ENCODE measurements around the gene DNASE1L3.

DNASE1L3 gene

GRCh38 chr3:58200846-58201355, 9.9 kb downstream of the DNASE1L3 start:
- TF ChIP-seq, protein P1, sequence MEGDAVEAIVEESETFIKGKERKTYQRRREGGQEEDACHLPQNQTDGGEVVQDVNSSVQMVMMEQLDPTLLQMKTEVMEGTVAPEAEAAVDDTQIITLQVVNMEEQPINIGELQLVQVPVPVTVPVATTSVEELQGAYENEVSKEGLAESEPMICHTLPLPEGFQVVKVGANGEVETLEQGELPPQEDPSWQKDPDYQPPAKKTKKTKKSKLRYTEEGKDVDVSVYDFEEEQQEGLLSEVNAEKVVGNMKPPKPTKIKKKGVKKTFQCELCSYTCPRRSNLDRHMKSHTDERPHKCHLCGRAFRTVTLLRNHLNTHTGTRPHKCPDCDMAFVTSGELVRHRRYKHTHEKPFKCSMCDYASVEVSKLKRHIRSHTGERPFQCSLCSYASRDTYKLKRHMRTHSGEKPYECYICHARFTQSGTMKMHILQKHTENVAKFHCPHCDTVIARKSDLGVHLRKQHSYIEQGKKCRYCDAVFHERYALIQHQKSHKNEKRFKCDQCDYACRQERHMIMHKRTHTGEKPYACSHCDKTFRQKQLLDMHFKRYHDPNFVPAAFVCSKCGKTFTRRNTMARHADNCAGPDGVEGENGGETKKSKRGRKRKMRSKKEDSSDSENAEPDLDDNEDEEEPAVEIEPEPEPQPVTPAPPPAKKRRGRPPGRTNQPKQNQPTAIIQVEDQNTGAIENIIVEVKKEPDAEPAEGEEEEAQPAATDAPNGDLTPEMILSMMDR (IDR thresholded peaks at IDR 0.05; ENCODE audit: control insufficient read depth, insufficient read depth, low read depth, low read length, missing control alignments), result no peak
- H3K4me3 ChIP-seq (ENCODE audit: control insufficient read depth, low read depth, low read length), result no peak overlapping the region
- DNase-seq (ENCODE audit: low read depth), result no peak

GRCh38 chr3:58200121-58200709, 10.6 kb downstream of the DNASE1L3 start:
- TF ChIP-seq, protein P1 (IDR thresholded peaks at IDR 0.05; ENCODE audit: control insufficient read depth, insufficient read depth, low read depth, low read length, missing control alignments), result no peak
- DNase-seq (ENCODE audit: low read depth), result no peak
- no peak overlapping the region for H3K4me3 ChIP-seq (ENCODE audit: control insufficient read depth, low read depth, low read length)

DNA sequence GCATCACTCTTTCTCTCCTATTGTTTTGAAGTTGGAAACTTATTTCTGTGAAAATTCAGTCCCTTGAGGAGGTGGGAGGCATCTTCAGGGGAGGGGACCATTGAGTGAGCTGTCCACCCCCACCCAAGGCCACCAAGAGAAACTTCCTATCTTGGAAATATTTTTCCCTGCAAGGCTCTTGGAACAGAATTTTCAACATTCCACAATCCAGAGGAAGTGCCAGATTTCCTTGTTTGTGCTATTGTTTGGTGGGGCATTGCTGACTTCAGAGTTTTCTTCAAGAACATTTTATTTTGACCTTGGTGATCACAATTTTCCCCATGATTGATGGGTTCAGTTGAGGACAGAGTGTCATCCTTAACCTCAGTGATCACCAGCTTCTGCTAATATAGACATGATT, 12.0 kb downstream of the DNASE1L3 start:
- TF ChIP-seq, protein P1 (IDR thresholded peaks at IDR 0.05; ENCODE audit: control insufficient read depth, insufficient read depth, low read depth, low read length, missing control alignments), result no peak
- no peak overlapping the region for H3K4me3 ChIP-seq (ENCODE audit: control insufficient read depth, low read depth, low read length)
- no peak for DNase-seq (ENCODE audit: low read depth)

- no peak overlapping the region for H3K4me3 ChIP-seq (ENCODE audit: control insufficient read depth, low read depth, low read length)
- no peak for DNase-seq (ENCODE audit: low read depth)
- TF ChIP-seq, protein P1 (IDR thresholded peaks at IDR 0.05; ENCODE audit: control insufficient read depth, insufficient read depth, low read depth, low read length, missing control alignments), result no peak
Observed at GRCh38 chr3:58198362-58198761, 12.4 kb downstream of the DNASE1L3 start.

DNA sequence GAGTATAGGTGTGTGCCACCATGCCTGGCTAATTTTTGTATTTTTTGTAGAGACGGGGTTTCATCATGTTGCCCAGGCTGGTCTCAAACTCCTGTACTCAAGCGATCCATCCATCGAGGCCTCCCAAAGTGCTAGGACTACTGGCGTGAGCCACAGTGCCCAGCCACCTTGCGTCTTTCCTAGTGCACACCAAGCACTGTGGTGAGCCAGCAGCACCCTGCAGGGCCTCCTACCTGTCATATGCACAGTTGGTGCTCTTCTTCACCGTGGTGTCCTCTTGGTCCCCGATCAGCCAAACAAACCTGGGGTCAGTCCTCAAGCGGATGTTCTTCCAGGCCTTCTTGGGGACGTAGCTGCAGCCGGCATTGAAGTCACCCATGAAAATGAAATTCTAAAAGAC, 13.2 kb downstream of the DNASE1L3 start:
- no peak overlapping the region for H3K4me3 ChIP-seq (ENCODE audit: control insufficient read depth, low read depth, low read length)
- no peak for DNase-seq (ENCODE audit: low read depth)
- TF ChIP-seq, protein P1 (IDR thresholded peaks at IDR 0.05; ENCODE audit: control insufficient read depth, insufficient read depth, low read depth, low read length, missing control alignments), result no peak

GRCh38 chr3:58193682-58194407, 16.9 kb downstream of the DNASE1L3 start:
- no peak overlapping the region for H3K4me3 ChIP-seq (ENCODE audit: control insufficient read depth, low read depth, low read length)
- DNase-seq (ENCODE audit: low read depth), result no peak
- TF ChIP-seq, protein P1 (IDR thresholded peaks at IDR 0.05; ENCODE audit: control insufficient read depth, insufficient read depth, low read depth, low read length, missing control alignments), result no peak

Data from AG09309 (cell line).